ENCODE measurements around the gene CHMP6. TPM values are rescaled to one million over a fixed set of nuclear protein-coding genes. Genes with fewer than 3 reads are reported as not detected.

The CHMP6 gene
- total RNA-seq, 3 donors from 2014 or later = 18.6 to 30.2 (median 27.7) TPM

DNA sequence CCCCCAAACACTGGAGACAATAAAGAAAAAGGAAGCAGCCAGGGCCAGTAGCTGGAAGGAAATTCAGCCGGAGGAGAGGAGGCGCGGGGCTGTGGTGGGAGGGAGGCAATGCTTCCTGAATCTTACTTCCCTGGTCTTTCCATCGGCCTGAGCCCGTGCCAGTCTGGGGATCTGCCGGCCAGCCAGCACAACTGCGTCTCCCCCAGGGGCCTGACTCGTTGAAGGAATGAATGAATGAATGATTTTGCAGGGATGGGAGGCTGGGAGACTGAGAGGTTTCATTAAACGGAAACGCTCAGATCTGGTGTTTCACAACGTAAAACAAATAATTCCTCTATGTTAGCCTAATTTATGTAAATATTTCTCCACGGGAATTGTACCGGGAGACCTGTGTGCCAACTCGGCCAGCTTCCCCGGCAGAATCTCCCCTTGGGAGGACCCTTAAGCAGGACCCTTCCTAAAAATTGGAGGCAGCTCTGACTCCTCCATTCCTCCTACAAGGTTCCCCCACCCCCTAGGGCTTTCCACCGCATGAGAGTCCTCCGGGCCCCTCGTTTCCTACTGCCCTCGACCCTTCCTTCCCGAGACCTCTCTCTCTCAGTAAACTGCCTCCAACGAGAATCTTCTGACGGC, 42.0 kb downstream of the CHMP6 start:
- TF ChIP-seq POLR2AphosphoS5 (IDR thresholded peaks at IDR 0.05) (no peak), POLR2A (IDR thresholded peaks at IDR 0.05) (no peak)
- TF ChIP-seq, protein P1, sequence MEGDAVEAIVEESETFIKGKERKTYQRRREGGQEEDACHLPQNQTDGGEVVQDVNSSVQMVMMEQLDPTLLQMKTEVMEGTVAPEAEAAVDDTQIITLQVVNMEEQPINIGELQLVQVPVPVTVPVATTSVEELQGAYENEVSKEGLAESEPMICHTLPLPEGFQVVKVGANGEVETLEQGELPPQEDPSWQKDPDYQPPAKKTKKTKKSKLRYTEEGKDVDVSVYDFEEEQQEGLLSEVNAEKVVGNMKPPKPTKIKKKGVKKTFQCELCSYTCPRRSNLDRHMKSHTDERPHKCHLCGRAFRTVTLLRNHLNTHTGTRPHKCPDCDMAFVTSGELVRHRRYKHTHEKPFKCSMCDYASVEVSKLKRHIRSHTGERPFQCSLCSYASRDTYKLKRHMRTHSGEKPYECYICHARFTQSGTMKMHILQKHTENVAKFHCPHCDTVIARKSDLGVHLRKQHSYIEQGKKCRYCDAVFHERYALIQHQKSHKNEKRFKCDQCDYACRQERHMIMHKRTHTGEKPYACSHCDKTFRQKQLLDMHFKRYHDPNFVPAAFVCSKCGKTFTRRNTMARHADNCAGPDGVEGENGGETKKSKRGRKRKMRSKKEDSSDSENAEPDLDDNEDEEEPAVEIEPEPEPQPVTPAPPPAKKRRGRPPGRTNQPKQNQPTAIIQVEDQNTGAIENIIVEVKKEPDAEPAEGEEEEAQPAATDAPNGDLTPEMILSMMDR (IDR thresholded peaks at IDR 0.05) = no peak
- peak overlapping the region; percentile 59 to 74 (median 68) for H3K4me3 ChIP-seq
- intact Hi-C loops (cut with DNase I; ENCODE audit: low total_unique reads) = no loop called here
- DNase-seq (ENCODE audit: low spot score in 2 of 2) = no peak
- no peaks in the 10 kb centered on the region for H3K27me3 ChIP-seq
- no peak overlapping the region for H3K27ac ChIP-seq
- peaks cover 4 to 15% of the 10 kb centered on the region in 2 donors for H3K4me1 ChIP-seq
- H3K36me3 ChIP-seq = no peaks in the 10 kb centered on the region
- H3K9me3 ChIP-seq = no peaks in the 10 kb centered on the region

GRCh38 chr17:81034168-81034777, 42.6 kb downstream of the CHMP6 start:
- intact Hi-C loops (cut with DNase I; ENCODE audit: low total_unique reads) = no loop called here
- peak overlapping the region; percentile 22 to 88 for H3K27ac ChIP-seq

GRCh38 chr17:81034779-81035520, 43.3 kb downstream of the CHMP6 start, which contains the start of gene BAIAP2:
Gene BAIAP2, plus strand, starts transcription at chr17:81035151. Its CDS starts 104 bp downstream, at chr17:81035255.
- peak within 1 kb of the TSS; percentile 80 to 88 for H3K27ac ChIP-seq

More at GRCh38 chr17:81034168-81034777, 42.6 kb downstream of the CHMP6 start:
- no peaks in the 10 kb centered on the region for H3K27me3 ChIP-seq
- no peaks in the 10 kb centered on the region for H3K36me3 ChIP-seq
- H3K4me3 ChIP-seq = peak overlapping the region; percentile 59 to 74 (median 68)
- no peak for TF ChIP-seq POLR2A (IDR thresholded peaks at IDR 0.05)
- no peak for TF ChIP-seq POLR2AphosphoS5 (IDR thresholded peaks at IDR 0.05)
- TF ChIP-seq, protein P1 (IDR thresholded peaks at IDR 0.05) = no peak
- H3K9me3 ChIP-seq = no peaks in the 10 kb centered on the region
- no peak for DNase-seq (ENCODE audit: low spot score in 2 of 2)
- peaks cover 4 to 20% of the 10 kb centered on the region in 2 donors for H3K4me1 ChIP-seq

GRCh38 chr17:81035521-81036196, 44.0 kb downstream of the CHMP6 start:
- Histone ChIP-seq H3K4me1 (peaks cover 12 to 34% of the 10 kb centered on the region in 2 donors), H3K4me3 (peak overlapping the region; percentile 59 to 74 (median 68)), H3K9me3 (no peaks in the 10 kb centered on the region), H3K36me3 (no peaks in the 10 kb centered on the region), H3K27me3 (no peaks in the 10 kb centered on the region), H3K27ac (peak overlapping the region; percentile 80 to 88)
- intact Hi-C loops (cut with DNase I; ENCODE audit: low total_unique reads) = no loop called here
- no peak for TF ChIP-seq POLR2A (IDR thresholded peaks at IDR 0.05)
- TF ChIP-seq, protein P1 (IDR thresholded peaks at IDR 0.05) = no peak
- no peak for TF ChIP-seq POLR2AphosphoS5 (IDR thresholded peaks at IDR 0.05)
- DNase-seq (ENCODE audit: low spot score in 2 of 2) = no peak

More at GRCh38 chr17:81034779-81035520, 43.3 kb downstream of the CHMP6 start, which contains the start of gene BAIAP2:
- peak within 1 kb of the TSS; percentile 59 to 74 (median 68) for H3K4me3 ChIP-seq
- H3K36me3 ChIP-seq = no peaks in the 10 kb centered on the region
- H3K27me3 ChIP-seq = no peaks in the 10 kb centered on the region
- peak; percentile 94 to 98 for DNase-seq (ENCODE audit: low spot score in 2 of 2)
- TF ChIP-seq POLR2A (IDR thresholded peaks at IDR 0.05) (peak; percentile 82), POLR2AphosphoS5 (IDR thresholded peaks at IDR 0.05) (peak; percentile 96 to 97 (median 97))
- TF ChIP-seq, protein P1 (IDR thresholded peaks at IDR 0.05) = no peak
- H3K4me1 ChIP-seq = peaks cover 9 to 26% of the 10 kb centered on the region in 2 donors
- intact Hi-C loops (cut with DNase I; ENCODE audit: low total_unique reads) = no loop called here
- H3K9me3 ChIP-seq = no peaks in the 10 kb centered on the region

All from breast epithelium (tissue), 4 donors.